RWPE2 (cell line): ENCODE results near the gene ATG4B.

Experiments used
- ATAC-seq: fragments of 200-7000 bp; cut with Tn5 transposase; 3 replicates; pipeline ENCODE4 v1.9.1; 2021; ENCODE audit warnings: low read depth
- DNase-seq: peaks from one replicate; pipeline ENCODE4 v3.0.0-alpha.2; 2020; ENCODE audit warnings: low spot score
- H3K27ac ChIP-seq: fragments of 450-650 bp; 2 replicates; pipeline ENCODE4 v1.5.1; 2017; ENCODE audit warnings: mild to moderate bottlenecking; ENCODE audit not compliant: poor library complexity, severe bottlenecking
- H3K27me3 ChIP-seq: fragments of 250-450 bp; sonication (Bioruptor Pico); 2 replicates; pipeline ENCODE4 v1.5.1; 2021; ENCODE audit warnings: mild to moderate bottlenecking, moderate library complexity; ENCODE audit not compliant: insufficient read depth, poor library complexity, severe bottlenecking
- H3K36me3 ChIP-seq: fragments of 250-450 bp; sonication (Bioruptor Pico); 2 replicates; pipeline ENCODE4 v1.5.1; 2020; ENCODE audit warnings: low read depth, mild to moderate bottlenecking, moderate library complexity
- H3K4me1 ChIP-seq: fragments of 250-450 bp; sonication (Bioruptor Pico); 2 replicates; pipeline ENCODE4 v1.5.1; 2021; ENCODE audit warnings: mild to moderate bottlenecking, moderate library complexity; ENCODE audit not compliant: insufficient read depth, poor library complexity, severe bottlenecking
- H3K4me3 ChIP-seq: fragments of 250-450 bp; sonication (Bioruptor Pico); 2 replicates; pipeline ENCODE4 v1.5.1; 2021; ENCODE audit warnings: mild to moderate bottlenecking, moderate library complexity; ENCODE audit not compliant: severe bottlenecking
- H3K9me3 ChIP-seq: fragments of 250-450 bp; sonication (Bioruptor Pico); 2 replicates; pipeline ENCODE4 v1.5.1; 2021; ENCODE audit warnings: mild to moderate bottlenecking, moderate library complexity; ENCODE audit not compliant: severe bottlenecking
- CTCF ChIP-seq: fragments of 450-650 bp; IDR thresholded peaks from one replicate; pipeline ENCODE4 v1.5.1; 2017; ENCODE audit warnings: mild to moderate bottlenecking, moderate library complexity; ENCODE audit not compliant: poor library complexity, severe bottlenecking

The ATG4B gene

GRCh38 chr2:241706537-241706936, 69.0 kb downstream of the ATG4B start:
- ATAC-seq: no peak
- Histone ChIP-seq H3K4me1 (no peaks in the 10 kb centered on the region), H3K4me3 (no peak overlapping the region), H3K9me3 (no peaks in the 10 kb centered on the region), H3K36me3 (peaks cover 70% of the 10 kb centered on the region), H3K27me3 (no peaks in the 10 kb centered on the region), H3K27ac (no peak overlapping the region)
- no peak for DNase-seq
- TF ChIP-seq CTCF: no peak

GRCh38 chr2:241708879-241709278, 71.4 kb downstream of the ATG4B start:
- DNase-seq (no peak), ATAC-seq (no peak)
- H3K27ac ChIP-seq: no peak overlapping the region
- no peaks in the 10 kb centered on the region for H3K9me3 ChIP-seq
- H3K4me3 ChIP-seq: no peak overlapping the region
- H3K27me3 ChIP-seq: no peaks in the 10 kb centered on the region
- no peaks in the 10 kb centered on the region for H3K4me1 ChIP-seq
- no peak for TF ChIP-seq CTCF
- peaks cover 87% of the 10 kb centered on the region for H3K36me3 ChIP-seq

GRCh38 chr2:241719093-241719492, 81.6 kb downstream of the ATG4B start:
- no peak for TF ChIP-seq CTCF
- peaks cover 38% of the 10 kb centered on the region for H3K36me3 ChIP-seq
- ATAC-seq (no peak), DNase-seq (no peak)
- H3K27me3 ChIP-seq: no peaks in the 10 kb centered on the region
- H3K4me3 ChIP-seq: no peak overlapping the region
- H3K9me3 ChIP-seq: no peaks in the 10 kb centered on the region
- no peaks in the 10 kb centered on the region for H3K4me1 ChIP-seq
- H3K27ac ChIP-seq: no peak overlapping the region

GRCh38 chr2:241720099-241720498, 82.6 kb downstream of the ATG4B start:
- Histone ChIP-seq H3K36me3 (peaks cover 29% of the 10 kb centered on the region), H3K27ac (no peak overlapping the region), H3K27me3 (no peaks in the 10 kb centered on the region), H3K9me3 (no peaks in the 10 kb centered on the region), H3K4me1 (no peaks in the 10 kb centered on the region), H3K4me3 (no peak overlapping the region)
- no peak for ATAC-seq
- peak; percentile 61 for DNase-seq
- no peak for TF ChIP-seq CTCF

- no peak overlapping the region for H3K4me3 ChIP-seq
- TF ChIP-seq CTCF: no peak
- H3K27ac ChIP-seq: no peak overlapping the region
- peaks cover 29% of the 10 kb centered on the region; the same call in 1 of the 2 replicates for H3K36me3 ChIP-seq
- no peaks in the 10 kb centered on the region for H3K4me1 ChIP-seq
- DNase-seq: peak; percentile 51
- no peak for ATAC-seq
- H3K27me3 ChIP-seq: no peaks in the 10 kb centered on the region
- no peaks in the 10 kb centered on the region for H3K9me3 ChIP-seq
Measured at GRCh38 chr2:241720560-241720959, 83.1 kb downstream of the ATG4B start.
